ENCODE measurements around the gene FOXJ1. TPM values are rescaled to one million over a fixed set of nuclear protein-coding genes. Genes with fewer than 3 reads are reported as not detected.

Gene FOXJ1
- total RNA-seq, 4 donors from 2014 or later: 0.82 to 7.4 (median 1.9) TPM; not detected in 1

DNA sequence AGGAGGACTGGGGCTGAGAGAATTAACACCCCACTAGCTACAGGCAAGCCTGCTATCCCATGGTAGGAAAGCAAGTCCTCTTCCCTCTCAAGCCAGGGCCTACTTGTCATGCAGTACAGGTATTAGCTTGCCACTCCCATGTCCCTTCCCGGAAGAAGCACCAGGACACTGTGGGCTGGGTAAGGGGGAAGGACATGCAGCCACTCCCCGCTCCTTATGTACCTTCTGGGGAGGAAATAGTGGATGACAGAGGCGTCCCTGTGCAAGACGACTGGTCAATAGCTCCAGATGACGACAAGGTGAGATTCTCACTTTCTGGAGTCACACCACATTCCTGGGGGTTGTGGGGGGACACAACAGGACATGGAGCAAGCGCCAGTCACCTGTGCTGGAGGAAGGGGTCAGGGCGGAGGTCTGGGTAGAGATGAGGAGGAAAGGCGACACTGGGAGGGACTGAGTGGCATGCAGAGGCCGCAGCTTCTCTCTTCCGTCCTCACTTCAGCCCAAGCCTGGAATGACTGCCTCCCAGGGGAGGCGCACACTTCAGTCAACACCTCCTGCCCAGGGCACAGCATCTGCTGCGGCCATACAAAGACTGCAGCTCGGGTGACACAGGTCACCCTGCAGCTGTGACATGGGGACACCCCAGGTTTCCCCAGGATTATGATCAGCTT is 15.1 kb upstream of the FOXJ1 start:
- in situ Hi-C loops (cut with MboI; ENCODE audit: low pct_ligation_motif_present in 1 of 4, low pct_unique_long_range_greater_than_20kb in 1 of 4, low sequenced_read_pairs in 3 of 4) (no loop called here), intact Hi-C loops (cut with DNase I; ENCODE audit: low total_unique reads) (no loop called here)
- Histone ChIP-seq H3K27me3 (no peaks in the 10 kb centered on the region), H3K4me1 (no peaks in the 10 kb centered on the region), H3K27ac (no peak overlapping the region), H3K36me3 (peaks cover 0 to 6% (median 3%) of the 10 kb centered on the region in 4 donors), H3K4me3 (no peak overlapping the region), H3K9me3 (no peaks in the 10 kb centered on the region)
- TF ChIP-seq, protein P1, sequence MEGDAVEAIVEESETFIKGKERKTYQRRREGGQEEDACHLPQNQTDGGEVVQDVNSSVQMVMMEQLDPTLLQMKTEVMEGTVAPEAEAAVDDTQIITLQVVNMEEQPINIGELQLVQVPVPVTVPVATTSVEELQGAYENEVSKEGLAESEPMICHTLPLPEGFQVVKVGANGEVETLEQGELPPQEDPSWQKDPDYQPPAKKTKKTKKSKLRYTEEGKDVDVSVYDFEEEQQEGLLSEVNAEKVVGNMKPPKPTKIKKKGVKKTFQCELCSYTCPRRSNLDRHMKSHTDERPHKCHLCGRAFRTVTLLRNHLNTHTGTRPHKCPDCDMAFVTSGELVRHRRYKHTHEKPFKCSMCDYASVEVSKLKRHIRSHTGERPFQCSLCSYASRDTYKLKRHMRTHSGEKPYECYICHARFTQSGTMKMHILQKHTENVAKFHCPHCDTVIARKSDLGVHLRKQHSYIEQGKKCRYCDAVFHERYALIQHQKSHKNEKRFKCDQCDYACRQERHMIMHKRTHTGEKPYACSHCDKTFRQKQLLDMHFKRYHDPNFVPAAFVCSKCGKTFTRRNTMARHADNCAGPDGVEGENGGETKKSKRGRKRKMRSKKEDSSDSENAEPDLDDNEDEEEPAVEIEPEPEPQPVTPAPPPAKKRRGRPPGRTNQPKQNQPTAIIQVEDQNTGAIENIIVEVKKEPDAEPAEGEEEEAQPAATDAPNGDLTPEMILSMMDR (IDR thresholded peaks at IDR 0.05): no peak
- TF ChIP-seq POLR2A (IDR thresholded peaks at IDR 0.05): no peak
- no peak for TF ChIP-seq EP300 (IDR thresholded peaks at IDR 0.05; ENCODE audit: low read depth)
- TF ChIP-seq POLR2AphosphoS5 (IDR thresholded peaks at IDR 0.05): no peak
- WGBS, 2 donors (ENCODE audit: low coverage in 1 of 2): 74 to 93% methylated on average over 5 to 13 of the region's 13 CpGs
- no peak for DNase-seq

DNA sequence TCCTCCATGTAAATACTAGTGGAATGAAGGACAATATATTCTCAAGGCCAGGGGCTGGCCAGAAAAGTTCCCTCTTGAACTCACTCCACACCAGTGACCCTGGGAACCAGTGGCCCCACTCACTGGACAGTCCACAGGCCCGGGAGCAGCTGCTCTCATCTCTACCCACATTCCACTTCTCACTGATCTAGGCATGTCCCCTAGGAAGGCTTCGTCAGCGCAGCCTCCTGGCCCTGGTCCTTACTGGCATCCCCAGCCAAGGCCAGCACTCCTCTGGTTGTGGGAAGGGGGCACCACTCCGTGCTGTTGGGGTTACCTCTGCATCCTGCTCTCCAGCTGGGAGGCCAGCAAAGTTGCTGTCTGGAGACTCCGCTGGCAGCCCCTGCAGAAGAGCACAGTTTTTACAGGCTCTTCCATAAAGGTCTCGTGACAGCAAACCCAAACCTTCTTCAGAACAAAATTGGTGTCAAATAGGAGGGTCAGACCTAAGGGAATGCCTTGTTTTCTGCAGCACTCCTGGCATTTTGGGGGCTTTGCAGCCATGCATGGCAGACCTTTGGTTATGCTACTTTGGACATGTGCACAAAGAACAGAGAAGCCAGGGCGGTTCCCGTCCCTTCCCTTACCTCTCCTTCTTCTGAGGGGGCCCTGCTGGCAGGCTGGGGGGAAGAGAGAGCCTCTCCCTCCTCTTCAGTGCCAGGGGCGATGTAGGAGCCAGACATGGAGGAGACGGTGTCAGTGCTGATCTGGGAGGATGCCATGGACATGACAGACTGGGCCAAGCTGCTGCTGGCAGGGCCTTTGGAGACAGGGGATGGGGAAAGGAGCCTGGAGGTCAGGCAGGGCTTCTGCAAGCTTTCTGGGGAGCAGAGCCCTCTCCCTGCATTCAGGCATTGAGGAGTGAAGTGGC is 14.1 kb upstream of the FOXJ1 start:
- Histone ChIP-seq H3K4me1 (peaks cover 0 to 6% (median 0%) of the 10 kb centered on the region in 4 donors), H3K27me3 (no peaks in the 10 kb centered on the region), H3K4me3 (no peak overlapping the region), H3K27ac (no peak overlapping the region), H3K36me3 (peaks cover 0 to 6% (median 3%) of the 10 kb centered on the region in 4 donors), H3K9me3 (no peaks in the 10 kb centered on the region)
- intact Hi-C loops (cut with DNase I; ENCODE audit: low total_unique reads): no loop called here
- TF ChIP-seq POLR2AphosphoS5 (IDR thresholded peaks at IDR 0.05) (no peak), EP300 (IDR thresholded peaks at IDR 0.05; ENCODE audit: low read depth) (no peak), POLR2A (IDR thresholded peaks at IDR 0.05) (no peak)
- TF ChIP-seq, protein P1 (IDR thresholded peaks at IDR 0.05): no peak
- DNase-seq: no peak
- in situ Hi-C loops (cut with MboI; ENCODE audit: low pct_ligation_motif_present in 1 of 4, low pct_unique_long_range_greater_than_20kb in 1 of 4, low sequenced_read_pairs in 3 of 4): no loop called here
- 96% methylated on average over 8 of the region's 10 CpGs; no CpG with 5 or more reads in 1 of the 2 donors for WGBS, 2 donors (ENCODE audit: low coverage in 1 of 2)

DNA sequence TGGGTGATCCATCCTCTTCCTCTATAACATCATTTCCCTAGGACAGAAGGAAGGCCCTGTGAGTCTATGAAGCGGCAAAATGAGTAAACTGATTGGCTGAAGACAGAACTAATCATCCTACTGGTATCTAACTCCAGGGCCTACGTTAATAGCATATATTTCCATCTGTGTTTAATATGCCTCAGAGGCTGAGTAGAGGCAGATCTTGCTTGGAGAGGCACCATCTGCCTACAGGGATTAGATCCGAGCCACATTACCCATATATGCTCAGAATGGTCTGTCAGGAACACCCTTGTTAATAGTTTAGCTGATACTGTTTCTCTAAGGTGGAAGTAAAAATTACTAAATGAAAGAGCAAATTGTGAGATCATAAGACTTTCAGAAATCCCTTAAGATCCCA is 13.2 kb upstream of the FOXJ1 start:
- 76 to 87% methylated on average over 3 of the region's 3 CpGs for WGBS, 2 donors (ENCODE audit: low coverage in 1 of 2)
- intact Hi-C loops (cut with DNase I; ENCODE audit: low total_unique reads): no loop called here

More for the DNA sequence above, 13.2 kb upstream of the FOXJ1 start:
- in situ Hi-C loops (cut with MboI; ENCODE audit: low pct_ligation_motif_present in 1 of 4, low pct_unique_long_range_greater_than_20kb in 1 of 4, low sequenced_read_pairs in 3 of 4): no loop called here
- no peak for DNase-seq
- TF ChIP-seq POLR2A (IDR thresholded peaks at IDR 0.05): no peak
- TF ChIP-seq POLR2AphosphoS5 (IDR thresholded peaks at IDR 0.05): no peak
- TF ChIP-seq, protein P1 (IDR thresholded peaks at IDR 0.05): no peak
- TF ChIP-seq EP300 (IDR thresholded peaks at IDR 0.05; ENCODE audit: low read depth): no peak
- Histone ChIP-seq H3K27ac (no peak overlapping the region), H3K36me3 (peaks cover 0 to 6% (median 2%) of the 10 kb centered on the region in 4 donors), H3K4me1 (peaks cover 0 to 8% (median 0%) of the 10 kb centered on the region in 4 donors), H3K27me3 (no peaks in the 10 kb centered on the region), H3K9me3 (no peaks in the 10 kb centered on the region), H3K4me3 (no peak overlapping the region)
